ENCODE data around the gene WFDC5.
"Not testable (repeated sequence)": the region's sequence is repeated elsewhere in the genome, so short reads cannot be mapped to it uniquely, and the experiment has no call there.

The WFDC5 gene

GRCh38 chr20:45070932-45071632, 43.9 kb downstream of the WFDC5 start:
- TF ChIP-seq CTCF (IDR thresholded peaks at IDR 0.05; ENCODE audit: insufficient read depth, low read length, missing control alignments) = no peak
- H3K4me3 ChIP-seq (ENCODE audit: low read depth, low read length) = no peak overlapping the region
- ChIA-PET POLR2A (no interaction called here), CTCF (interaction anchor here (0.9 to 3.3 kb wide), 9 partner anchors 8 to 220 kb away, joined by 3 to 40 read pairs (median 3); no protein-coding TSS in a partner anchor)
- DNase-seq (ENCODE audit: low read depth, low spot score) = no peak

- CTCF ChIA-PET = no interaction called here
- POLR2A ChIA-PET = no interaction called here
- DNase-seq (ENCODE audit: low read depth, low spot score) = no peak
- TF ChIP-seq CTCF (IDR thresholded peaks at IDR 0.05; ENCODE audit: insufficient read depth, low read length, missing control alignments) = no peak
- no peak overlapping the region for H3K4me3 ChIP-seq (ENCODE audit: low read depth, low read length)
These were observed 45.7 kb downstream of the WFDC5 start for GRCh38 chr20:45069261-45069660.

GRCh38 chr20:45067558-45067957, 47.4 kb downstream of the WFDC5 start:
- CTCF ChIA-PET = interaction anchor here (0.9 to 6.0 kb wide), 11 partner anchors 10 to 226 kb away, joined by 3 to 52 read pairs (median 4); no protein-coding TSS in a partner anchor
- no peak for DNase-seq (ENCODE audit: low read depth, low spot score)

GRCh38 chr20:45067087-45067486, 47.9 kb downstream of the WFDC5 start:
- ChIA-PET POLR2A (no interaction called here), CTCF (interaction anchor here (0.9 to 6.0 kb wide), 11 partner anchors 10 to 226 kb away, joined by 3 to 52 read pairs (median 4); no protein-coding TSS in a partner anchor)
- DNase-seq (ENCODE audit: low read depth, low spot score) = no peak
- H3K4me3 ChIP-seq (ENCODE audit: low read depth, low read length) = no peak overlapping the region
- TF ChIP-seq CTCF (IDR thresholded peaks at IDR 0.05; ENCODE audit: insufficient read depth, low read length, missing control alignments) = no peak

More at GRCh38 chr20:45067558-45067957, 47.4 kb downstream of the WFDC5 start:
- no peak overlapping the region for H3K4me3 ChIP-seq (ENCODE audit: low read depth, low read length)
- POLR2A ChIA-PET = no interaction called here
- no peak for TF ChIP-seq CTCF (IDR thresholded peaks at IDR 0.05; ENCODE audit: insufficient read depth, low read length, missing control alignments)

GRCh38 chr20:45066372-45066771, 48.6 kb downstream of the WFDC5 start:
- TF ChIP-seq CTCF (IDR thresholded peaks at IDR 0.05; ENCODE audit: insufficient read depth, low read length, missing control alignments) = no peak

GRCh38 chr20:45064812-45065211, 50.2 kb downstream of the WFDC5 start:
- no peak overlapping the region for H3K4me3 ChIP-seq (ENCODE audit: low read depth, low read length)
- no peak for TF ChIP-seq CTCF (IDR thresholded peaks at IDR 0.05; ENCODE audit: insufficient read depth, low read length, missing control alignments)
- ChIA-PET CTCF (interaction anchor here (1.0 to 6.0 kb wide), 3 partner anchors 21 to 38 kb away, joined by 3 to 52 read pairs (median 21); no protein-coding TSS in a partner anchor), POLR2A (no interaction called here)
- no peak for DNase-seq (ENCODE audit: low read depth, low spot score)

More at GRCh38 chr20:45066372-45066771, 48.6 kb downstream of the WFDC5 start:
- H3K4me3 ChIP-seq (ENCODE audit: low read depth, low read length) = no peak overlapping the region
- ChIA-PET CTCF (interaction anchor here (1.2 to 6.0 kb wide), 6 partner anchors 12 to 47 kb away, joined by 3 to 52 read pairs (median 8); no protein-coding TSS in a partner anchor), POLR2A (no interaction called here)
- no peak for DNase-seq (ENCODE audit: low read depth, low spot score)

- POLR2A ChIA-PET; DNase-seq (ENCODE audit: low read depth, low spot score); H3K4me3 ChIP-seq (ENCODE audit: low read depth, low read length): not testable (repeated sequence)
- CTCF ChIA-PET = interaction anchor here (0.6 to 6.0 kb wide), 3 partner anchors 19 to 329 kb away, joined by 3 to 52 read pairs (median 21); no protein-coding TSS in a partner anchor
These were observed 51.9 kb downstream of the WFDC5 start for GRCh38 chr20:45063107-45063506.

Data from AG04449 (cell line).